Neural progenitor cell (in vitro differentiated cells): Measurements from ENCODE around the gene TRA2B. TPM values are rescaled to one million over a fixed set of nuclear protein-coding genes. Genes with fewer than 3 reads are reported as not detected.

Experiments used
- DNase-seq: peaks from one replicate; pipeline ENCODE4 v3.0.0-alpha.2; 2016; ENCODE audit warnings: low spot score
- H2AFZ ChIP-seq: fragments of 200-600 bp; sonication (generic); replicated peaks from 2 replicates; pipeline ENCODE4 v1.6.1; 2016; ENCODE audit warnings: antibody characterized with exemption
- H3F3A ChIP-seq: fragments of 200-600 bp; sonication (generic); 2 replicates; pipeline ENCODE4 v1.6.1; 2016; ENCODE audit warnings: antibody characterized with exemption, low read depth
- H3K27ac ChIP-seq: fragments of 200-600 bp; sonication (generic); 2 replicates; pipeline ENCODE4 v1.5.1; 2016; ENCODE audit warnings: mild to moderate bottlenecking
- H3K27me3 ChIP-seq: fragments of 200-600 bp; sonication (generic); 2 replicates; pipeline ENCODE4 v1.6.1; 2016; ENCODE audit warnings: mild to moderate bottlenecking, moderate library complexity
- H3K36me3 ChIP-seq: fragments of 200-600 bp; sonication (generic); 2 replicates; pipeline ENCODE4 v1.5.1; 2016
- H3K4me1 ChIP-seq: fragments of 200-600 bp; sonication (generic); 2 replicates; pipeline ENCODE4 v1.6.1; 2016; ENCODE audit warnings: mixed run types
- H3K4me2 ChIP-seq: fragments of 200-600 bp; sonication (generic); 2 replicates; pipeline ENCODE4 v1.6.1; 2016
- H3K4me3 ChIP-seq: fragments of 200-600 bp; sonication (generic); 2 replicates; pipeline ENCODE4 v1.5.1; 2016
- H3K79me2 ChIP-seq: fragments of 200-600 bp; sonication (generic); 2 replicates; pipeline ENCODE4 v1.6.1; 2016; ENCODE audit warnings: low read depth
- H3K9ac ChIP-seq: fragments of 200-600 bp; sonication (generic); 2 replicates; pipeline ENCODE4 v1.6.1; 2016
- H3K9me3 ChIP-seq: fragments of 200-600 bp; sonication (generic); 2 replicates; pipeline ENCODE4 v1.5.1; 2016; ENCODE audit warnings: low read depth
- H4K20me1 ChIP-seq: fragments of 200-600 bp; sonication (generic); 2 replicates; pipeline ENCODE4 v1.6.1; 2016; ENCODE audit warnings: low read depth
- H3K27ac Mint-ChIP-seq: 3 replicates; pipeline ENCODE4 v1.8.0; 2021; ENCODE audit warnings: mixed read lengths
- H3K27me3 Mint-ChIP-seq: 2 replicates; pipeline ENCODE4 v1.8.0; 2022; ENCODE audit warnings: low read depth, mild to moderate bottlenecking, inconsistent platforms, moderate library complexity, mixed read lengths; ENCODE audit not compliant: insufficient read depth
- H3K36me3 Mint-ChIP-seq: 3 replicates; pipeline ENCODE4 v1.8.0; 2021; ENCODE audit warnings: mixed read lengths
- H3K4me1 Mint-ChIP-seq: 3 replicates; pipeline ENCODE4 v1.8.0; 2021; ENCODE audit warnings: mixed read lengths
- H3K4me3 Mint-ChIP-seq: 3 replicates; pipeline ENCODE4 v1.8.0; 2021; ENCODE audit warnings: mild to moderate bottlenecking, moderate library complexity, mixed read lengths
- H3K9me3 Mint-ChIP-seq: 3 replicates; pipeline ENCODE4 v1.8.0; 2020; ENCODE audit warnings: mixed read lengths
- CTCF ChIP-seq: fragments of 200-600 bp; sonication (generic); IDR thresholded peaks from 2 replicates; pipeline ENCODE4 v1.5.1; 2017; ENCODE audit warnings: antibody characterized with exemption, mild to moderate bottlenecking
- EZH2 ChIP-seq: fragments of 200-600 bp; sonication (generic); IDR thresholded peaks from 2 replicates; pipeline ENCODE4 v1.6.1; 2017; ENCODE audit warnings: antibody characterized with exemption, mild to moderate bottlenecking, moderate library complexity
- EZH2phosphoT487 ChIP-seq: fragments of 200-600 bp; sonication (generic); IDR thresholded peaks from 2 replicates; pipeline ENCODE4 v1.6.1; 2017; ENCODE audit warnings: antibody characterized with exemption
- total RNA-seq: library from RNA; depleted of rRNA; stranded (reverse); fragments of >200 nt; gene quantifications from 2 replicates; pipeline ENCODE4 v1.2.3, GENCODE V29; 2015; ENCODE audit warnings: low replicate concordance

The TRA2B gene
- total RNA-seq, 1 donor from 2014 or later, result 431 TPM

GRCh38 chr3:185931777-185932612 lies 5.8 kb downstream of the TRA2B start:
- no peak for TF ChIP-seq EZH2
- no peak for TF ChIP-seq EZH2phosphoT487
- no peak for TF ChIP-seq CTCF
- Histone ChIP-seq H3F3A (peaks cover 22% of the 10 kb centered on the region), H3K27ac (no peak overlapping the region), H3K9me3 (no peaks in the 10 kb centered on the region), H3K4me2 (peak overlapping the region; percentile 89), H3K4me3 (peak overlapping the region; percentile 89), H3K9ac (no peak overlapping the region), H3K79me2 (peaks cover 100% of the 10 kb centered on the region), H4K20me1 (peaks cover 100% of the 10 kb centered on the region), H3K36me3 (no peaks in the 10 kb centered on the region), H2AFZ (no peak overlapping the region), H3K27me3 (no peaks in the 10 kb centered on the region), H3K4me1 (peaks cover 69% of the 10 kb centered on the region)
- no peak for DNase-seq
- Mint-ChIP-seq H3K27me3 (no peaks in the 10 kb centered on the region), H3K36me3 (peaks cover 29% of the 10 kb centered on the region), H3K9me3 (no peaks in the 10 kb centered on the region), H3K4me3 (peak overlapping the region; percentile 57), H3K4me1 (peaks cover 76% of the 10 kb centered on the region), H3K27ac (no peak overlapping the region)

DNA sequence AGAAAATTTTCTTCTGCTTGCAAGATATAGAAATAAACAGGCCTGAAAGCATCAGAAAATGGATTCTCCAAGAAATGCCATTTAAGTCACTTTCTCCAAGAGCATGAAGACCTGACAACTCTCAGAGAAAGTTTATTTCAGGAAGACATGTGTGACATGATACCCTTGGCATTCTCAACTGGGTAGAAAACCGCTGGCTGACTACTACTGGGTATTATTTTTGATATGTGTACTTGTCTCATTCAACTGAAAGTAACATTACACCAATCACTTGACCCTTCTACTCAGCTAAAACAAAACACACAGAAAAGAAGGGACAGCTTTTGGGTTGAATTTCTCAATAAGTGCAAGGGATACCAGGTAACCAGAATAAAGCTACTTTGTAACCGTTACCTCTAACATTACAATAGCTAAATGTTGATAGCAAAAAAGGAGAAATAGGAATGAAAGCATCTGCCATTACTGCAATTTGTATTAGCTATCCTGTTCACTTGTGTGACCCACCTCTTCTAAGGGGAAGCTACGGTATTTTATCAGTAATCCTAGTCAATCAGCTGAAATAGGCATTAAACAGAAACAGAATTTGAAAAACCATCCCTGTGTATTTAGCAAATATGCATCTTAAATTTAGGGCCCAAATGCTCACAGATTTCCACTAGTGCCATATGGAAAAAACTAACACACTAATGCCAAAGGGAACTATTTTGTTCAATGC lies 7.3 kb downstream of the TRA2B start:
- Mint-ChIP-seq H3K4me1 (peaks cover 84% of the 10 kb centered on the region), H3K27ac (no peak overlapping the region)

More for the DNA sequence above, 7.3 kb downstream of the TRA2B start:
- peaks cover 21% of the 10 kb centered on the region for H3F3A ChIP-seq
- peaks cover 100% of the 10 kb centered on the region for H4K20me1 ChIP-seq
- peaks cover under 1% of the 10 kb centered on the region for H3K36me3 ChIP-seq
- Mint-ChIP-seq H3K27me3 (no peaks in the 10 kb centered on the region), H3K36me3 (peaks cover 28% of the 10 kb centered on the region), H3K4me3 (peak overlapping the region; percentile 42), H3K9me3 (no peaks in the 10 kb centered on the region)
- peak overlapping the region; percentile 89 for H3K4me3 ChIP-seq
- TF ChIP-seq CTCF (no peak), EZH2phosphoT487 (no peak)
- no peak overlapping the region for H3K27ac ChIP-seq
- H3K4me1 ChIP-seq, result peaks cover 81% of the 10 kb centered on the region
- no peak overlapping the region for H3K9ac ChIP-seq
- no peak for DNase-seq
- H3K27me3 ChIP-seq, result no peaks in the 10 kb centered on the region
- no peak overlapping the region for H2AFZ ChIP-seq
- H3K79me2 ChIP-seq, result peaks cover 100% of the 10 kb centered on the region
- H3K4me2 ChIP-seq, result peak overlapping the region; percentile 89
- H3K9me3 ChIP-seq, result no peaks in the 10 kb centered on the region
